Fibroblast of skin of abdomen (primary cell): ENCODE measurements around the gene ATP6V0E2. TPM values are rescaled to one million over a fixed set of nuclear protein-coding genes. Genes with fewer than 3 reads are reported as not detected.
"Not testable (repeated sequence)": the region's sequence is repeated elsewhere in the genome, so short reads cannot be mapped to it uniquely, and the experiment has no call there.

Source experiments
- DNase-seq: peaks from one replicate; pipeline ENCODE4 v3.0.0-alpha.2; 2013
- polyA plus RNA-seq, 2 experiments: library from polyadenylated mRNA; unstranded; fragments of 120-200 nt; gene quantifications; one replicate each; pipeline ENCODE4 v1.2.1, GENCODE V29; 2013; ENCODE audit not compliant: insufficient read length in 2 of 2

Gene ATP6V0E2
- polyA plus RNA-seq (2013, experiment 1 of 2; ENCODE audit: insufficient read length), result 16.4 TPM
- polyA plus RNA-seq (2013, experiment 2 of 2; ENCODE audit: insufficient read length), result 17.7 TPM

DNA sequence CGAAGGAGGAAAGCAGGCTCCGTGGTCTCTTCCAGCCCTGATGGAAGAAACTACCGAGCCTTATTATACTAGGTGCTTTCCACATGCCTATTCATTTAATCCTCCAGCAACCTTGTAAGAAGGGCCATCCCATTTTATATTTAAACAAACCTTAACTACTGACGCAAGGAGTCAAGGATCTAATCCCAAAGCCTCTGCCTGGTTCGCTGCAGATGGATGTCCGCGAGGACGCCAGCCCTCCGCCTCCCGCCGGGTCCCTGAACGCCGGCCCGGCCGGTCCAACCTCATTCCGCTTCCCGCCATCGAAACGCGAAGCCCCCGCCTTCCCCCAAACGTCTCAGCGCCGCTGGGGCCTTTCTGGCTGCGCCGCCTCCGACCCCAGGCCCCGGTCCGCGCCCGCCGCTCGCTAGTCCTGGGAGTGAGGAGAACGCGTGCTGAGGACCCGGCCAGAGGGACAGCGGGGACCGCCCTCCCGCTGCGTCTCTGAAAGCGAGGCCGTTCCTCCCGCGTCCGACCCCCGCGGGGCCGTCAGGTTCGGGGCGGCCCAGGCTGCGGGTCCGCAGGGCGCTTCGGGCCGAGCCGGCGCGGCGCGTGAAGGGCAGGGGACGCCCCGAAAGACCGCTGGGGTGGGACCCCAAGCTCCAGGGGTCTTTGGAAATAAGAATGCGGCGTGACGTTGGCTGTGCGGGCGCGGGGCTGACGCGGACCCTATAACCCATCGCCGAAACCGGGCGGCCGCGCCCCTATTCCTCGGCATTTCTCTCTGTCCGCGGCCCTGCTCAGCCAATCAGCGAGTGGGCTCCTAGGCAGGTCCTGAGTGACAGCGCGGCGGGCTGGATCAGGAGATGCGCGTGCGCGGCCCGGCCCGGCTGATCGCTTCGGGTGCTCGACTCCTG is at the start of gene ATP6V0E2:
Gene ATP6V0E2 (plus strand): TSS at position 896 of the 896 bp plus-strand sequence. CDS start 97 bp downstream, outside the sequence.
- DNase-seq, result peak; percentile 91

DNA sequence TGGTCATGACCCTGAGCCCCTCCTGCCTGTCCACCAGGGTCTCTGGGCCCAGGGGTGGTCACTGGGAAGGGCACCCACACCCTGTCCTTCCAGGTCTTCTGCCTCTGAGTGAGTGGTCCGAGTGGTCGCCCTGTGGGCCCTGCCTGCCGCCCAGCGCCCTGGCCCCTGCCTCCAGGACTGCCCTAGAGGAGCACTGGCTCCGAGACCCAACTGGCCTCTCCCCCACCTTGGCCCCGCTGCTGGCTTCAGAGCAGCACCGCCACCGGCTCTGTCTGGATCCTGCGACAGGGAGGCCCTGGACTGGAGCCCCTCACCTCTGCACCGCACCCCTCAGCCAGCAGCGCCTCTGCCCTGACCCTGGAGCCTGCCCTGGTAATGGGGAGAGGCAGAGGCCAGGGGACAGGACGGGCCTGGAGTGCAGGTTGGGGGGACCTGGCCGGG is 49.4 kb upstream of the ATP6V0E2 start:
- DNase-seq, result no peak

DNA sequence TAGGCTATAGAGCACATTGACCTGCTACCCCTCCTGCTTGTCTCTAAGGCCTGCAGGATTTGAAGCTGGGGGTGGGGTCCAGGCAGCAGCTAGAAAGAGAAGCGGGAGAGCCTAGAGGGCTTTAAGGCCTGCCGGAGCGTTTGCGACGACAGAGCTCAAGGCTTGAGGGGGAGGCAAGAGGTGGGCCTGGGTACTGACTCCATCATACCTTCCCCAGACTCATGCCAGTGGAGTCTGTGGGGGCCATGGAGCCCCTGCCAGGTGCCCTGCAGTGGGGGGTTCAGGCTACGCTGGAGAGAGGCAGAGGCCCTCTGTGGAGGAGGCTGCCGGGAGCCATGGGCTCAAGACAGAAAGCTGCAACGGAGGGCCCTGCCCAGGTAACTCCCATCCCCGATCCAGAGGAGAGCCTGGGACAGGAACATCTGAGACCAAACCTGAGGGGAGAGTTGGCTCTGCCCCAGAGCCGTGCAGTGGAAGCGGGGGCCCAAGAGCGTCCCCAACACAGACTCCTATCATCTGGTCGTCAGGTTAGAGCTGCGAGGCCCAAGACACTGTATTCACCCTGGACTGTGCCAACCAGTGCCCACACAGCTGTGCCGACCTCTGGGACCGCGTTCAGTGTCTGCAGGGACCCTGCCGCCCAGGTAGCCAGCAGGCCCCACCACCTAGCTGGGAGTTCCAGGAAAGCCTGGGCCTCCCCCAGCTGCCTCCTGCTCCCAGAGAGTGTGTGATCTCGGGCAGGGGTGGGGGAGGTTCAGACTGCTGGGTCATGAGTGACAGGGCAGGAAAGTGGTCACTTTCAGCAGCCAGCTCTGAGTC is 48.8 kb upstream of the ATP6V0E2 start:
- DNase-seq, result no peak

- DNase-seq, result no peak
These were observed 48.0 kb upstream of the ATP6V0E2 start for GRCh38 chr7:149825567-149826343.

DNA sequence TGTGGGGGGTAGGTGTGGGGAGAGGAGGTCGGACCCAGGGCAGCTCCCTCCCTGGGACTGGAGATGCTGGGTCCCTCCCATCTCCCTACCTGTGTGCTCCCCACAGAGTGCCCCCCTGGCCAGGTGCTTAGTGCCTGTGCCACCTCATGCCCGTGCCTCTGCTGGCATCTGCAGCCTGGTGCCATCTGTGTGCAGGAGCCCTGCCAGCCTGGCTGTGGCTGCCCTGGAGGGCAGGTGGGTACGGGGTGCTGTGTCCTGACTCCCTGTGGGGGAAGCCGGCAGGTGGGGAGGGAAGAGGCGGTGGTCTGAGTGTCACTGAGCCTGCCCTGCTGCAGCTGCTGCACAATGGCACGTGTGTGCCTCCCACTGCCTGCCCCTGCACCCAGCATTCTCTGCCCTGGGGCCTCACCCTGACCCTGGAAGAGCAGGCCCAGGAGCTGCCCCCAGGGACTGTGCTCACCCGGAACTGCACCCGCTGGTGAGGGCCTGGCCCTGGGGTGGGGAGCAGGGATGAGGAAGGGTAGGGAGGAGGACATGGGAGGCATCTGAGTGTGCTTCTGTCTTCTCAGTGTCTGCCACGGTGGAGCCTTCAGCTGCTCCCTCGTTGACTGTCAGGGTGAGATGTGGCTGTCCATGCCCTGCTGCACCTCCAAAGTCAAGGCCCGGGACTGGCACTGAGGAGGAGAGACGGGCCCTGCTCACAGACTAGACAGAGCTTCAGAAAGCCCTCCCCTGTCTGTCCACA is 47.3 kb upstream of the ATP6V0E2 start:
- no peak for DNase-seq

GRCh38 chr7:149827089-149827981 is 46.4 kb upstream of the ATP6V0E2 start:
- DNase-seq, result no peak

DNA sequence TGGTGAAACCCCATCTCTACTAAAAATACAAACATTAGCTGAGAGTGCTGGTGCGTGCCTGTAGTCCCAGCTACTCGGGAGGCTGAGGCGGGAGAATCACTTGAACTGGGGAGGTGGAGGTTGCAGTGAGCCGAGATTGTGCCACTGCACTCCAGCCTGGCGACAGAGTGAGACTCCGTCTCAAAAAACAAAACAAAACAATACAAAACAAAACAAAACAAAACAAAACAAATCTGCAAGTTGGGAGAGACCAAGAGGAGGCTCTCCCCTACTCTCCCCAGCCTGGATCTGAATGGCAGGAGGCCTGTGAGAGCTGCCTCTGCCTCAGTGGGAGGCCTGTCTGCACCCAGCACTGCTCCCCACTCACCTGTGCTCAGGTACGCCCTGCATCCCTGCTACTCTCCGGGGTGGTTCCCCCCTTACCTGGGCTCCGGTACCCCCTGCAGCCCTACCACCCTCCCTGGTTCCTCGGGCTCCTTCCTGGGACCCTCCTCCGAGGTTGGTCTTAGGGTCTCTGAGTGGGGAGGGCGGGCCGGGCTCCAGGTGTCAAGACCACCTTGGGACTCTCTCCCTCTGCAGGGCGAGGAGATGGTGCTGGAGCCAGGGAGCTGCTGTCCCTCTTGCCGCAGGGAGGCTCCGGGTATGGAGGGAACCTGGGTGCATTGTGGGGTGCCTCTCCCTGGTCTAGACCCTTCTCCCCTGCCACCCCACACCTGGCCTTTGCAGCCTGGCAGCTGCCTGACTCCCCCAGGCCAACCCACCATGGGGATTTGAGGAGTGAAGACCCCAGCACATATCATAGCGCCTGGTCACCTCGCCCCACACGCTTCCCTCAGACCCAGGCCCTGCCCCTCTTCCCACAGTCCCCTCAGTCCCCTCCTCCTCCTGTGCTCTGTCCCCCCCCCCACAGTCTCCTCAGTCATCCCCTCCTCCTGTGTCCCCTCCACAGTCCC is 45.1 kb upstream of the ATP6V0E2 start:
- DNase-seq, result no peak

GRCh38 chr7:149830527-149830926 is 43.2 kb upstream of the ATP6V0E2 start:
- DNase-seq, result not testable (repeated sequence)

DNA sequence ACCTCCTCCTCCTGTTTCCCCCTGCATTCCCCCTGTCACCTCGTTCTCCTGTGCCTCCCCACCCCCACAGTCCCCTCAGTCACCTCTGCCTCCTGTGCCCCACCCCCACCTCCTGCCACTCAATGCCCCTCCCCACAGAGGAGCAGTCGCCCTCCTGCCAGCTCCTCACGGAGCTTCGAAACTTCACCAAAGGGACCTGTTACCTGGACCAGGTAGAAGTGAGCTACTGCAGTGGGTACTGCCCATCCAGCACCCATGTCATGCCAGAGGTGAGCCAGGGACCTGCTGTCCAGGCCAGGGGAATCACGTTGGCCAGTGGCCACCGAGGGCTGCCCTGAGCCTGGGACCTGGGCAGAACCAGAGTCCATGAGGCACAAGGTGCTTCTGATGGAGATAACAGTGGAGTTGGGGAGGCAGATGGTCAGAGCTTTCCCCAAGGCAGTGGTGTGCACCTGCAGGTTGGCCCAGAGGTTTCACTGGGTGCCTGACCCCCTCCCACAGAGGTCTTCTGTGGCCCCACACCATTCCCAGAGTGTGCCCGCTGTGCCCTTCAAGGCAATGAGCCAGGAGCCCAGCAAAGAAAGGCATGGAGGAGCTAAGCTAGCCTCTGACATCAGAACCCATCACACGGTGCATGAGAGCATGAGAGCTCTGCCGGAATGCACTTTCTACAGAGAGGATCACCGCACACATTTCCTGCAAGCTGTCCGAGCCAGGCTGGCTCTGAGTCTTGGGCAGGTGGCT is 42.6 kb upstream of the ATP6V0E2 start:
- no peak for DNase-seq

DNA sequence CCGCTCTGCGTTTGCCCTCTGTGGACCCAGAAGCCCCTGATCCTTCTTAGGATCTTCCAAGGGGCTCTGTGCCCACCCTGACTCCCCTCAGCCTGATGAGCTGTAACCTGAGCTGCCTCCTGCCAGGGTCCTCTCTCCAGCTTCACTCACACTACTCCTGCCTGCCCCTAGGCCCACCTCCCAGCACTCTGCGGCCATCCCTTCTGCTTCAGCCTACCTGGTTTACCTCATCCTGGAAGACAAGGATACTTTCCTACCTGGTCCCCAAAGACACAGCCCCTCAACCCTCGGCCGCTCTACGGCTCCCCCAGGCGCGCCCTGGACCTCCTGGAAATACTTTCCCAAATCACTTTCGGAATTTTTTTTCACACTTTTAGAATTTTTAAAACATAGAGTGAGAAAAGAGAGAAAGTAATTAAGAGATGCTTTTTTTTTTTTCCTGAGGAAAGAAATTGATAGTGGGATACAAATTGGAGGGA is 42.0 kb upstream of the ATP6V0E2 start:
- no peak for DNase-seq

GRCh38 chr7:149832332-149833041 is 41.3 kb upstream of the ATP6V0E2 start:
- DNase-seq, result no peak

GRCh38 chr7:149833495-149834130 is 40.2 kb upstream of the ATP6V0E2 start:
- DNase-seq, result no peak

GRCh38 chr7:149834601-149835000 is 39.2 kb upstream of the ATP6V0E2 start:
- DNase-seq, result no peak

DNA sequence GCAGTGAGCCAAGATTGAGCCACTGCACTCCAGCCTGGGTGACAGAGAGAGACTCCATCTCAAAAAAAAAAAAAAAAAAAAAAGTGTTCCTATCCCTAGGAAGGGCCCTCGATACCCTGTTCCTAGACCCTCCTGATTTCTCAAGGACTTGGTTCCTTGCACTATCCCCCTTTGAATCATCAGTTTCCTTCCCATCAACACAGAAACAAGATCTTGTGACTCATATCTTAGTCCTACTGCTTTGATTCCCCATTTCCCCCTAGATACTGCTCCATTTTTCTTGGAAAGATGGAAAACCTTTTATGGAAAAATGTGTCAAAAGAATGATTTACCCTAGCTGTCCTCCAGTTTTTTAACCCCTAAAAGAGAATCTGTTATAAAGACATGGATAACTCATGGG is 37.3 kb upstream of the ATP6V0E2 start:
- no peak for DNase-seq

DNA sequence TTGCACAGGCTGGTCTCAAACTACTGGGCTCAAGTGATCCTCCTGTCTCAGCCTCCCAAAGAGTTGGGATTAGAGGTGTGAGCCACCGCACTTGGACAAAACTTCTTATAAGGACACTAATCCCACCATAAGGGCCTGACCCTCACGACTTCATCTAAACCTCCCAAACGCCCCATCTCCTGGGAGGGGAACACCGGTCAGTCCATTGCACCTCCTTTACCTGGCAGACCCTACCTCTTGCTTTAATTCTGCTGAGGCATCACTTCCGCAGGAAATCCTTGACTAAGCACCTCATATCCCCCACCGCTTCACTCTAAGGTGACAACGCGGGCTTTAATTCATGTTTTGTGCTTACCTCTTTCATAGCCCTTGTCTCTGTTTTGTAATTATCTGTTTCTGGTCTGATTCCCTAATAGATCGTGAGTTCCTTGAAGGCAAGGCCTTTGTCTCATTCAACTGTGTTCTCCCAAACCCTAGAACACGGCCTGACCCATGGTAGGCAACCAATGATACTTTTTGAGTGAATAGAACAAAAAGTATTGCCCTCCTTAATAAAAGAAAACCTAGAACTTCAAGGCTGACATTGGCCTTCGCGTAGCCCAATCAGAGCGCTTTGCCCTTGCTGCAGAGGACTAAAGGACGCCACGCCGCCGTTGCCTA is 36.1 kb upstream of the ATP6V0E2 start:
- no peak for DNase-seq

DNA sequence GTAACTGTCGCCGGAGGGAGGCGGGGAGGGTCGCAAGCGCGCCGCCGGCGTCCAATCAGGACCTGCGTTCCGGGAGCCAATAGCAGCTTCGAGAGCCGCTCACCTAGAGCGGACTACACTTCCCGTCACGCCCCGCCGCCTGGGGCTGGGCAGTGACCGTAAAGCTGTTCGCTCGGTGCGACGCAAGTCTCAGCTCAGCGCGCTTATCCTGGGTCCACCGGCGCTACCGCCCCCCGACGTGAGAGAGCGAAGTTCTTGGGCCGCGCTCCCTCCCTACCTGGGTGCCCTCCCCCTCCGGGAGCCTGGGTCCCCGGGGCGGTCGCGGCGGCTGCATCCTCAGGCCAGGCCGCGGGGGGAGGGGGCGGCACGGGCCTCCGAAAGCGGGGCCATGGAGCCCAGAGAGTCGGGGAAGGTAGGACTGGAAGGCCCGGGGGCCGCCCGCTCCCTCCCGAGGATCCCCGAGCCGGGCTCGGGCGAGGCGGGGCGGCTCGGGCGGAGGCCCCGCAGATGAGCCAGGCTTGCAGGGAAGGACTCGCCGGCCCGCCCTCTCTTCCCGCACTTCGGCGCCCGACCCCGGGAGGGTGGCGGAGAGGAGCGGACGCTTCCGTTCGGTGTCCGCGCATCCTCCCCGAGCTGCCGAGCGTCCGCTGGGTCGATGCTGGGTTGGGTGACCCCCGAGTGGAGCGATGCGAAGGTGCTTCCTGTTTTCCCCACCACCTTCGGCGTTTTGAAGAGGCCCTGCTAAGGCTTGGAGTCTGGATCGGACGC is 35.4 kb upstream of the ATP6V0E2 start, which contains the start of gene ZNF862:
Gene ZNF862 (plus strand): TSS at position 152 of the 768 bp plus-strand sequence. CDS start 237 bp downstream, at position 389.
- peak; percentile 97 for DNase-seq
